Ishikawa (cell line): Measurements from ENCODE around the gene ATF1.

ENCODE experiments used
- NFIC ChIP-seq: IDR thresholded peaks from 2 replicates; pipeline ENCODE4 v1.6.1; 2012
- RAD21 ChIP-seq: IDR thresholded peaks from 2 replicates; pipeline ENCODE4 v1.6.1; 2012; ENCODE audit warnings: low read depth
- TAF1 ChIP-seq: IDR thresholded peaks from 2 replicates; pipeline ENCODE4 v1.6.1; 2012; ENCODE audit warnings: low read depth, mild to moderate bottlenecking

DNA sequence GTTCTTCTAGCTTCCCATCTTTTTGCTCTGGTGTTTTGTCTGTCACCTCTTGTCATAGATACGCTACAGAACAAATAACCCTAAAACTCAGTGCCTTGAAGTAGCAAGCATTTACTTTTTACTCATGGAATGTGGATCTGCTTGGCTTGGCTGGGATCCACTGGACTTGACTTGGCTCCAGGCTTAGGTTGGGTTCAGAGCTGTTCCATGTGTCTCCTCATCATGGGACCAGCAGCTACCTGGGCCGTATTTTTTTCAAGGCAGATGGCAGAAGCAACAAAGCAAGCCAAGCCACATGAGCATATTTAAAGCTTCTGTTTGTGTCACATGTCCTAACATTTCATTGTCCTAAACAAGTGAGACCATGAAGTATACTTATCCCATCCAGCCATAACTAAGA lies 48.7 kb upstream of the ATF1 start:
- TF ChIP-seq NFIC (no peak), RAD21 (no peak), TAF1 (no peak)
